ENCODE measurements around the gene AKAP6.
"Not testable (repeated sequence)": the region's sequence is repeated elsewhere in the genome, so short reads cannot be mapped to it uniquely, and the experiment has no call there.

The AKAP6 gene

DNA sequence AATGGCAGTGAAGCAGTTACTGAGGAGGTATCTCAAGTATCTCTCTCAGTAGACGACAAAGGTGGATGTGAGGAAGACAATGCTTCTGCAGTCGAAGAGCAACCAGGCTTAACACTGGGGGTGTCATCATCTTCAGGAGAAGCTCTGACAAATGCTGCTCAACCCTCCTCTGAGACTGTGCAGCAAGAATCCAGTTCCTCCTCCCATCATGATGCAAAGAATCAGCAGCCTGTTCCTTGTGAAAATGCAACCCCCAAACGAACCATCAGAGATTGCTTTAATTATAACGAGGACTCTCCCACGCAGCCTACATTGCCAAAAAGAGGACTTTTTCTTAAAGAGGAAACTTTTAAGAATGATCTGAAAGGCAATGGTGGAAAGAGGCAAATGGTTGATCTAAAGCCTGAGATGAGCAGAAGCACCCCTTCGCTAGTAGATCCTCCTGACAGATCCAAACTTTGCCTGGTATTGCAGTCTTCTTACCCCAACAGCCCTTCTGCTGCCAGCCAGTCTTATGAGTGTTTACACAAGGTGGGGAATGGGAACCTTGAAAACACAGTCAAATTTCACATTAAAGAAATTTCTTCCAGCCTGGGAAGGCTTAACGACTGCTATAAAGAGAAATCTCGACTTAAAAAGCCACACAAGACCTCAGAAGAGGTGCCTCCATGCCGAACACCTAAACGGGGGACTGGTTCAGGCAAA, 216.6 kb downstream of the AKAP6 start:
- no peak for DNase-seq

DNA sequence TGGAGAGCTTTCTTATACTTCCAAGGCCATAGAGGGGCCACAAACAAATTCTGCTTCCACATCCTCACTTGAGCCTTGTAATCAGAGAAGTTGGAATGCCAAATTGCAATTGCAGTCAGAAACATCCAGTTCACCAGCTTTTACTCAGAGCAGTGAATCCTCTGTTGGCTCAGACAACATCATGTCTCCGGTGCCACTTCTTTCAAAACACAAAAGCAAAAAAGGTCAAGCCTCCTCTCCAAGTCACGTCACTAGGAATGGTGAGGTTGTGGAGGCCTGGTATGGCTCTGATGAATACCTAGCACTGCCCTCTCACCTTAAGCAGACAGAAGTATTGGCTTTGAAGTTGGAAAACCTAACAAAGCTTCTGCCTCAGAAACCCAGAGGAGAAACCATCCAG, 217.1 kb downstream of the AKAP6 start:
- DNase-seq, result no peak

DNA sequence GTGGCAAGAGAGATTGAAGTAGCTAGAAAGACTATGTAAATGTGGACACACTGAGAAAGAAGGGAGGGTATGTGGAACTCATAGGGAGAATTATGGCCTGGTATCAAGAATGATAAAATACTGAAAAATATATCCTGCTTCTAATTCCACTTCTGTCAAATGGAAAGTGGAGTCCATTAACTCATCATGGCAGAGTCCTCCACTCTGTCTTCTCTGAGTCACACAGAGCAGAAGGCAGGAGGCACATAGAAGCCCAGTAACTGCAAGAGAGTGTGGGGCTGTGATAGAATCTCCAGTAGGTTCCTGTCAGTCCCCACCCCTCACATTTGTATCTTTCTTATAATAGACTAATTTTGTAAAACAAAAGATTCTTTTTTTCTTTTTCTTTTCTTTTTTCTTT, 223.7 kb downstream of the AKAP6 start:
- no peak for DNase-seq

DNA sequence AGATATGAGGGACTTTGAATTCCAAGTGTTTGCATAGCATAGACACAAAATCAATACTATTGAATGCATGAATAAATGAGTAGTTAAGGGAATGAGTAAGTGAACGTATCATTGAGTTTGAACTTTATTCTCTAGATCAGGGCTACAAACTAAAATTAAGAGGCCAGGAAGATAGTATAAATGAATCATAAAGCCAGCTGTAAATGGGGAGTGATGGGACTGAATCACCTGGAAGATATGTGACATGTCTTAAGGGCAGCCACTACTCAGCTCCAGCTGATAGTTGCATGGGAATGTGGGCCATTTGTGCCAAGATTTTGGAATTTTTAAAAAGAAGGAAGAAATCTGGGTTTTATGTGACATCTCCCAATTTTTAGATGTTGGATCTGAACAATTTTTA, 229.9 kb downstream of the AKAP6 start:
- no peak for DNase-seq

DNA sequence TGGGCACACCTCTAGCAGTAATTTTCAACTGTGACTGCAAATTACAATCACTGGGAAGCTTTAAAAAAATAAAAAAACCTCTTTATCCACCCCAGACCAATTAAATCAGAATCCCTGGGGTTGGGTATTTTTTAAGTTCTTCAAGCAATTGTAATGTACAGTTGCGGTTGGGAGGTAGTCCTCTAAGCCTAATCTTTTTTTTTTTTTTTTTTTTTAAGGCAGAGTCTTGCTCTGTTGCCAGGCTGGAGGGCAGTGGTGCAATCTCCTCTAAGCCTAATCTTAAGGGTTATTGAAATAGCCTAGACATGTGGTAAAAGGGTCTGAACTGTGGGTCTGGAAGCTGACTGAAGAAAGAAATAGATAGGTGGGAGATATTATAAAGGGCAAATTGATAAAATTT, 230.5 kb downstream of the AKAP6 start:
- DNase-seq, result no peak

DNA sequence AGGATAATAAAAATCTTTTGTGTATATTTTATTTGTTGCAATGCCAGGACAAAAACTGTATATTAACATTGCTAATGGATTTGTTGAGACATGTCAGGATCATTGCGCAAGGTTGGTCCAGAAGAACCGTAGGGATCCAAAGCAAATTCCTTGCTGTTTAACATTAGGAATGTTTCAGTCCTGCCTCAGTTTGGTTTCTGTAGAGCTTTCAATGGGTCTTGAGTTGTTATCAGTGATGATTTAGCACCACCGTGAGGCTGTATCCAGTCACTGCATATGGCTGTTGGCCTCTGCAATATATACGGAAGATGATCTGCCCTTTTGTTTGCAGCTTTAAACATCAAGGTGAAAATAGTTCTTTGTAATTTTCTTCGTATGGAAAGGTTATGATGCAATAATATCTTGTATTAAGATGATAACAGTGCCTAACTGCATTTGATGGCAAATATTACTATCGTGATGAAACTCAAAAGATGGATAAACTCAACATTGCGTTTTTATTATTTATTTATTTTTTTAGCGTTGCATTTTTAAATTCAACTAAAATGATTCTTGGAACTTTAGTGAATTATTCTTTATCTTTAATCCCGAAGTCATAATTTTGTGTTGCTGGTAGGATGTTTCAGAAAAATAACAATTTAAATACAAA, 231.2 kb downstream of the AKAP6 start:
- peak; percentile 20 to 47 for DNase-seq

DNA sequence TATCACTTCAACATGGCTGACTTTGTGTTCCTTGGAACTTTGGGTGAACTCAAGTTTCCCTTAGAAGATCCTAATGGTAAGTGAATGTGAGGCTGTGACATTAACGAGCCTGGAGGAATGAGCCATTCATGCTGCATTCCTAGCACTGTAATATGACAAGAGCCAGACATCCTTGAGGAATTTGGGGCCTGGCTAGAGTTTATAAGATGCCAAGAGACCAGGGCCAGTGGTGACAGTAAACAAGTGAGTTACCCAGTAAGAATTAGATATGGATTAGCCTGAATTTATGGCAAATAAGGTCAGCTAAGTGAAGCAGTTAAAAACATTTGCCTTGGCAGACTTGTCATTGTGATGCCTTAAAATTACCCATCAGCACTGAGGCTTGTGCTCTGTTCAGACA, 232.4 kb downstream of the AKAP6 start:
- DNase-seq, result no peak

DNA sequence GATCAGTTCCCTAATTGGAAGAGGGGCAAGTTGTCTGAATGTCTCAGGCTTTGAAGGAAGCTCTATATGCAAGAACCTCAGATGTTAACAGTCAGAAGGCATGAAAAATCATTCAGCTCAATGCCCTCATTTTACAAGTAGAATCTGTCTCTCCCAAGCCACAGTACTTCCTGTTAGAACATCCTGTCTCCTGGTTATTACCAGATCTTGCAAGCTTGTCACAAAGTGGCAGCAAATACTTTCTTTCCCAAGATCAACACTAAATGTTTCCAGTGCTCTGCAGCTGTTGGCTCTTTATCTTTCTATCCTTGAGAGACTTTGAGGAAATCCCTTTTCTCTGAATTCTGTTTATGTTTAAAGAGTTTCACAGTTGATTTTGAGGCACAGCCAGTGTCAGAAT, 235.5 kb downstream of the AKAP6 start:
- DNase-seq, result no peak

DNA sequence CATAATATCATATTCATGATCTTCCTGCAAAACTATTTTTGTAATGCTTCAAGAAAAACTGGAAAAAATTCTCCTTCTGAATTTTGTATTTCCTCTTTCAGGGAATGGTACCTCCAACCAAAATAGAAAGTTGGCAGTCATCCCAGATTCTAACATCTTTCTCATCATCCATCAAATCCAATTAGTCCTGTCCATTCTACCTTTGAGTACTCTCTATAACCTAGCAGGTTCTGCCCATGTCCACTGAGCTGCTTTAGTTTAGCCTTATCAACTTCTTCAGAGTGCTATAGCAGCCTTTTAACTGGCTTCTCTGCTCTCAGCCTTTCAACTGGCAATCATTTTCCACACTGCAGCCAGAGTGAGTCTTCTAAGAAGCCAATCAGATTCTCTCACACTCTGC, 236.2 kb downstream of the AKAP6 start:
- no peak for DNase-seq

DNA sequence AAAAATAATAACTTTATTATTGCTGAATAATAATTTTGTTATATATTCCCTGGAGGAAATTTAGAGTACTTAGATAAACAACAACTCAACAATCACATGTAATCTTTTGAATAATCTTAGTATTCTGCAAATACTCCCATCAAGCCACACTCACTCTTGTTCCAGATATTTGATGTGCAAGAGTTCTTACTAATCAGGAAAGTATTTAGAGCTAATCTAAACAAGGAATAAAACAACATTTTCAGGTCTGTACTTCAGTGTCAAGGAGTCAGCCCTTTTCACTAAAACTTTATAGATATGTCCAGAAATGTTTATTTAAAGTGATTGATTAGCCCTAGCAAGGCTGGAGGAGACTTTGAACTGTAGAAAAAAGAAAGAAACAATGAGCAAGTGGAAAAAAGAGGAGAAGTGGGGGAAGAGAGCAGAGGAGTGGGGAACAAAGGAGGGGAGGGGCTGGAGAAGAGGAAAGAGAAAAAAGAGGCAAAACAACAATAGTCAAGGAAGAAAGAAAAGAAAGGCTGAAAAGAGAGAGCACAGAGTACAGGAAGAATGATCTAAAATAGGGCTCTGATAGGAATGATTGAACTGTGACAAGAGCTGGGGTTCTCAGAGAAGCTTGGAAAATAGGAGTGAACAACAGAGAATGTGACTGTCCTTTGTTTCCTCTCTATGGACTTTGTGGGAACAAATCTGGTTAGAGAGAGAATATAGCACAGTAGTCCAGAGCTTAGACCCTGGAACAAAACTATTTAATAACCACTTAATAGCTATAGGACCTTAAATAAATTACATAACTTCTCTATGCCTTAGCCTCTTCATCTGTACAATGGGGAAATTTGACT, 238.7 kb downstream of the AKAP6 start:
- no peak for DNase-seq

DNA sequence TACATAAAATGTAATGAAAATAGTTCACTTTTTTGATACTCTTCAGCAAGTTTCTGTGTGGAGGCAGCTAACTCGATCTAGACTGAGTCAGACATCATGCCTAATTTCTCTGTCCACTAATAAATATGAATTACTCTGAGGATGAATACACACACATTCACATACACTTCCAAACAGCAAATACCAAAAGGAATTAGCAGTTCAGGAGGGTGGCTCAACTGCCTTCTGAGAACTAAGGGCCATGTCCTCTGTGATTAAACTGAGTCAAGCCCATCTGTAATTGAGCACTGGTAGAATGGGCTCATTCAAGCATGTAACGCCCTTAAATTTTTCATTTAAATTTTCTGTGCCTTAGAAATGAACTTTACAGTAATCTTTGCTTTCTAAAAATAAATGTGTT, 242.5 kb downstream of the AKAP6 start:
- no peak for DNase-seq

DNA sequence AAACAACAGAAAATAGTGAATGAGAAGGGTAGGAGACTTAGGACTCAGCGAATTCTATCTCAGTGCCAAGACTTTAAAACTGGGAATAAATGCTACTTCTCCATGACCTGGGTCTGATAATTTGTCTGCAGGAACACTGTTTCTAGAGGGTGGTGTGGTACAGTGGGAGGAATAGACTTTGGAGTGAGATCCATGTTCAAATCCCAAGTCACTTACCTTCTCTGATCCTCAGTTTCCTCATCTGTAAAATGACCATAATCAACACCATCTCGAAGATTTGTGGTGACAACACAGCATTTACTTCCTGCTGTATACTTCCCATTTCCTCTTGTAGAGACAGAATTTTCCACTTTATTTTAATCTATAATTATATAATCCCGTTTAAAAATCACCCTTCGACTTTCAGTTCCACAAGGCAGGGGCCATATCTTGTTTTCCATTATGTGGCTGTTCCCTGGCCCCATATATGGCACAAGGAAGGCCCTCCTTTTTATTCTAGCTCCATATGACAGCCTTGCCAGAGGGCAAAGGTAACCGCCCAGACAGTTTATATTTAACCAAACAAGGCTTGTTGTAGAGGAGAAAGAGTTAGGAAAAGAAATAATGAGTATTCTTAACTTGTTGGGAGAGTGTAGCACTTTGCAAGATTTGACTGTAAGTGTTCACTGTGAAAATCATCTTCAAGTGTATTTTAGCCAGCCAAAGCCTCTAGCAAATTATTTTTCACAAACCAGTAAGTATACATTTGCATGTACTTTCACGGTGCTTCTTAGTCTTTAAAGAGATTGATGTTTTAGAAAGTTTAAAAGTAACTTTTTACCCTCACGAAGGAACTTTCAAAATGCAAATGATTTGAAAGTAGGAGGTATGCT, 243.1 kb downstream of the AKAP6 start:
- DNase-seq, result no peak

DNA sequence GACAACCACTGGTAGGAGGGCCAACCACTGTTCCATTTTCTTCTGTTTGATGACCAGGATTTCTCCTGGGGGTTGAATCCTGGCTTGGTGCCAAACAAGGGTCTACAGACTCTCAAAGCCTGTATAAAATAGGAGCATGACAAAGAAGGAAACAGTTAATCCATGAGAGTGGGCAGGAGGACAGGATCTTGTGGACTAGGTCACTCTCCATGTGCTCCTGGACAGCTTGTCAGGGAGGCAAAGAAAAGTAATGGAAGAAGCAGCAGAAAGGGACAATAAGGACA, 243.7 kb downstream of the AKAP6 start:
- DNase-seq, result no peak

DNA sequence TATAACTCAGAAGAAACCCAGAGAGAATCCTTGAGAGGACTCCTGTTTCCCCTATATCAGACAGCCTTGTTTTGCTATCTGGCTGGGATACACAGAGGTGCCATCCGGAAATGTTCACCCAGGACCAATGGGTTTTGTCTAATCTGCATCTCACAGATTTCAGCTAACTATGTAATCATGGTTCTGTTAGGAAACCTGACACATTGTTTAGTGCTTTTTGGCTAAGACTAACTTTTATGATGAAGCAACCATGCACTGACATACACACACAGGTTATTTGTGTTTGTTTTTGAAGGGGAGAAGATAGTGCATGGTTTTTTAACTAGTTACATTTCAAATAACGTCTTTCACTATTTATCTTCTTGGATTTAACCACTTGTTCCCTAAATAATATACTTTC, 245.2 kb downstream of the AKAP6 start:
- DNase-seq, result no peak

DNA sequence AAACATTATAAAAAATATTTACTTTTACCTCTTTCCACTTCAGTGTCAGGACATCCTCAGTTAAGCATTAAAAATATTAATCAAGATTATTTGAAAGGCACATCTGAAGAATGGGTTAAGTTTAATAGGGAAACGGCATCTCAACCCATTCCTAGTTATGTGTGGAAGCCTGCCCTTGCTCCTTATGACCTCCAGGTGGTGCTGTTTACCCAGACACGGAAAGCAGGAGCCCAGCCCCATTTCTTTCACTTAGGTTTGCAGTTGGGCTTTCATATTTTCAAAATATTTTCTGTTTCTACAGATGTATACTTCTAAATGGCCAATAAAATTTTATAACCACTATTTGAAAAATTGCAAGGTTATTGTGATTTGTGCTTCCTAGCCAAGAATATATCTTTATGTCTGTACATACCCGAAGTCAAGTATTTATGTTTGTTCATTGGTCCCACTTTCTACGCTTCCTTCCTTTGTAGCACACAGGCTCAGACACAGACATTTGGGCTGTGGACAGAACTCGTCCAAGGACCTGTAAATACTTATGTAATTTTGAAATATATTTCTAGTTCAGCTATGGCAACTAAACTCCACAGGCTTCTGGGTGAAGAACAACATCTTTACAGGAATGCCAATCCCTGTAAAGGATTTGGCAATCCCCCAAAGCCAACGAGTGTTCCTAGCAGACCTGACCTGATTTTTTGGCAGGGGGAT, 247.1 kb downstream of the AKAP6 start:
- DNase-seq, result peak; percentile 21 to 37

DNA sequence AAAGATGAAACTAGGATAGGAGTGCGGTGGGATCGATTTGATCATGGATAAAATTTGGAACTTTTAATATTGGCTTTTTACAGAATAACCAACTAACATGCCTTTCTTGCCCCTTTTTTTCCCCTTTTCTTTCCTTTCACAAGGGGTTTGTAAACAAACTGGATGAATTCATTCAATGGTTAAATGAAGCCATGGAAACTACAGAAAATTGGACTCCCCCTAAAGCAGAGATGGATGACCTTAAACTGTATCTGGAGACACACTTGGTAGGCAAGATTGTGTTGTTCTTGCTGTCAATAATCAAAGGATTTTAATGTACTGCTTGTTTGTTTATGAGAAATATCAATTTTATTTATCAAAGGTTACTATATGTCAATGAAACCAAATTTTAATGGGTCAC, 247.9 kb downstream of the AKAP6 start:
- DNase-seq, result no peak

DNA sequence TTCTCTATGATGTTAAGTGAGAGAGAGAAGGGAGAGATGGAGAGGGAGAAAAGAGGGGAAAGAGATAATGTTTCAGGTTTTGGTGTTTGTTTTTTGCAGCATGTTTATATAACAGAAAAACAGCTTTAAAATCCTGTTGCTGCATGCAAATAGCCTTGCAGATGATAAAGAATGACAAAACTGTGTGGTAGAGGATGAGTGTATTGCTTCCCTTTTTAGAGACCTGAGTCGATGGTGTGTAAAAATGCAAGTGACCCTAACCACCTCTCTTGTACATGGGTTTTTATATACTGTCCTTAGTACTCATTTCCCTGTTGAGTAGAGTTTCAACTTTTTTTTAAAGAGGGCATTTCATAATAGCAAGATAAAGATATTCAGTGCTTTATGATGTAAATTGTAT, 249.1 kb downstream of the AKAP6 start:
- DNase-seq, result no peak

DNA sequence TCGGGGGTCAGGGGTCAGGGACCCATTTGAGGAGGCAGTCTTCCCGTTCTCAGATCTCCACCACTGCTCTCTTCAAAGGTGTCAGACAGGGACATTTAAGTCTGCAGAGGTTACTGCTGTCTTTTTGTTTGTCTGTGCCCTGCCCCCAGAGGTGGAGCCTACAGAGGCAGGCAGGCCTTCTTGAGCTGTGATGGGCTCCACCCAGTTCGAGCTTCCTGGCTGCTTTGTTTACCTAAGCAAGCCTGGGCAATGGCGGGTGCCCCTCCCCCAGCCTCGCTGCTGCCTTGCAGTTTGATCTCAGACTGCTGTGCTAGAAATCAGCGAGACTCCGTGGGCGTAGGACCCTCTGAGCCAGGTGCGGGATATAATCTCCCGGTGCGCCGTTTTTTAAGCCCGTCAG, 254.3 kb downstream of the AKAP6 start:
- not testable (repeated sequence) for DNase-seq

DNA sequence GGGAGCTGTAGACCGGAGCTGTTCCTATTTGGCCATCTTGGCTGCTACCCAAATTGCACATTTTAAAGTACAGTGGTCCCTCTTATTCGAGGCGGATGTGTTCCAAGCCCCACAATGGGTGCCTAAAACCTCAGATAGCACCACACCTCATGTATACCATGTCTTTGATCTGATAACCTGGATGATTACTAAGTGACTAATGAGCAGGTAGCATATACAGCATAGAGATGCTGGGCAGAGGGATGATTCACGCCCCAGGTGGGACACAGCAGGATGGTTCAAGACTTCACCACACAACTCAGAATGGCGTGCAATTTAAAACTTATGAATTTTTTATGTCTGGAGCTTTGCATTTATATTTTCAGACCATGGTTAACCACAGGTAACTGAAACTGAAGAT, 255.0 kb downstream of the AKAP6 start:
- DNase-seq, result no peak

DNA sequence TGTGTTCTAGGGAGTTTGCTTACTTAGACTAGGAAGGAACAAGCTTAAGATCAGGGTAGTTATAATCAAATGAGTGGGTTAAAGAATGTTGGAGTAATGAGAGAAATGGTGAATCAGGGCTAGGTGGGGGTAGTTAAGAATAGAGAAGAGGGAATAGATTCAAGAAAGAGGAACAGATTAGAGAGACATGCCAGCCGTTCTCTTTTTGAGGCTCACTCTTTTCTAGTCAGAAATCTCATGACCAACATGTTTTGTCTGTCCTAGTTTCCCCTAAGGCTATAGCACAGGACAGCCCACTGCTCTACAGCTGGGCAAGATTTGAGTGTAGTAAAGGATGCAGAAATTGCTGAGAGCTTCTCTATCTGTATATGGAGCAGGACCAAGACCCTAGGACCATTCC, 258.4 kb downstream of the AKAP6 start:
- no peak for DNase-seq

DNA sequence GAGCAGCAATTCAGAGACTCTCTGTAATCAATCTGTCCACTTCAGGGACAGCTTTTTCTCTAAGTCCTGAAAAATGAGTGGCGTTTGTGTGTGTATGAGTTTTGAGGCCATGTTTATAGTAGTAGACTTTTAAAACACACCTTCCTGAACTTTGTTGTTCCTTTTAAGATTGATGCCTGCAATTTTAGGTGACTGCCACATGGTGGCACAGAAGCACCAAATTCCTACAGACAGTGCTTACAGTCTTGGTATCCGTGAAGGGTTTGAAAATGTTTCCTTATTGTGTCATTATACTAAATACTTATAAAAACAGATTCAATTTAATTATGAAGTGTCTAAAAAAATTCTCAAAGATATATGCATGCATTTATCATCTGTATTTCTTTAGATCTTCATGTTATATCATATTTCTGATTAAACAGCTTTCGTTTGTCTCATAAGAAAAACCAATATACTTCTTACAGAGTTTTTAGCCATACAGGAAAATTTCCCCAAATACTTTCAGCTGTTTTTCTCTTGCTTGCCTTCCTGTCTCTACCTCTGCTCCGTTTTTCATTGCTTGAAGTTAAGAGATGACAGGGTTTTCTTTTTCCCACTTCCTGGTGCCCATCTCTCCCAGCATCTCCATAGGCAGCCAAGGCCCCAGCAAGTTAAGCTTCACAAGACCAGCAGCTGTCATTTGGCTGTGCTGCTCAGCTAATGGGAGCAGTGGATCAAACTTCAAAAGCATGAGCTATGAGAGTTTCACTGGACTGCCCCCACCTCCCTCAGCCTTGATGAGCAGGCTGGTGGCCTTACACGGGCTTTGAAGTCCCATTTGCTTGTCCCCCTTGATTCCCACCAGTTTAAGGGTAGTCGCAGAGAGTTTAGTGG, 259.6 kb downstream of the AKAP6 start:
- peak in 1 of 2 experiments; percentile 5 for DNase-seq

DNA sequence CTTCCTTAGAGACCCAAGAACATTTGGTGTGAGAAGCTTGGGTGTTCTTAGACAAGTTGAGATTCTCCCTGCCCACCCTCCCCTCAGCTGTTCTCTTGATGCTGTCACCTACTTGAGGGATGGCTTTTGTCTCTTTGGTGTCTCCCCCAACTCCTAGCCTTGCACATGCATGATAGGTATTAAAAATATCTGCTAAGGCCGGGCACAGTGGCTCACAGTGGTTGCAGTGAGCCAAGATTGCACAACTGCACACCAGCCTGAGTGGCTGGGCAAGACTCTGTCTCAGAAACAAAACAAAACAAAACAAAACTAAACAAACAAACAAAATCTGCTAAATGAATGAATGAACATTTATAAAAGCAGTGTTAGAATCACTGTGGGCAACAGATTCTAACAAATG, 261.1 kb downstream of the AKAP6 start:
- DNase-seq, result no peak
